Skeletal muscle cell (primary cell): ENCODE results near the gene OR2T33.
"Not testable (repeated sequence)": the region's sequence is repeated elsewhere in the genome, so short reads cannot be mapped to it uniquely, and the experiment has no call there.

Experiments used
- DNase-seq: peaks from one replicate; pipeline ENCODE4 v3.0.0-alpha.2; 2010; ENCODE audit warnings: low read depth
- H3K4me3 ChIP-seq: 2 replicates; pipeline ENCODE4 v1.5.1; 2011; ENCODE audit warnings: low read depth, mild to moderate bottlenecking, control low read depth, low read length, moderate library complexity

The OR2T33 gene, protein sequence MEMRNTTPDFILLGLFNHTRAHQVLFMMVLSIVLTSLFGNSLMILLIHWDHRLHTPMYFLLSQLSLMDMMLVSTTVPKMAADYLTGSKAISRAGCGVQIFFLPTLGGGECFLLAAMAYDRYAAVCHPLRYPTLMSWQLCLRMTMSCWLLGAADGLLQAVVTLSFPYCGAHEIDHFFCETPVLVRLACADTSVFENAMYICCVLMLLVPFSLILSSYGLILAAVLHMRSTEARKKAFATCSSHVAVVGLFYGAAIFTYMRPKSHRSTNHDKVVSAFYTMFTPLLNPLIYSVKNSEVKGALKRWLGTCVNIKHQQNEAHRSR

DNA sequence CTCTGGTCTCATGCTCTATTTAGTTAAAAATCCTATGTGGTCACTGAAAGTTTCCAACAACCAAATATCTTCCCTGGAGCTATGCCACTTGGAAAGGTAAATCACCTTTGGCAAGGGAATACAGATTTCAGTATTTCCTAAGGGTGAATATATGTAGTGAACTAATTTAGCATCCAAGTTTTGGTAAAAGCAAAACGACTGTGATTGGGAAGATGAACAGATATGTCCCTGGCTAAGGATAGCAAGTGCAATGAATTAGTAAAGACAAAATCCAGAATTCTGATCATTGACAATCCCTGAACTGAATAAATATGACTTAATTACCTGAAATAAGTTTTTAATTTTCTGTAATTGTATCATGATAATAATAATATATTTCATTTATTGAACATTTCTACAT, at the start of gene OR2T33:
Gene OR2T33, minus strand, starts transcription at position 101 of the 400 bp plus-strand sequence. CDS start 4,162 bp downstream, outside the sequence.
- no peak for DNase-seq
- no peak within 1 kb of the TSS for H3K4me3 ChIP-seq

DNA sequence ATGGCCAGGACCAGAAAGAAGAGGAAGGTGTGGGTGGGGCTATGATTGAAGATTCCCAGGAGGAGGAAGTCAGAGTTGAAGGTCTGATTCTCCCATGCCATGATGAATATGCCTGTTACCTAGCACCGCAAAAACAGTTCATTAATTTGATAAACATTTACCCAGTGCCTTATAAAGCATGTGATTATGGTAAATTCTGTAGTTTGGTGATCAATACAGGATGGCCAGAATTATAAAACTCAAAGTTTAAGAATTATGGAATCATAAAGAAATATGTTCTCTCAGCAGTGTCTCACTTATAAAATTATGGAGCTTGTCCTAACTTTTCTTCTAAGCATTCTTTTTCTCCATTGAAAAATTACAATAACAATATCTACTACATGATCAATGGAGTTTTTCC, 46.7 kb upstream of the OR2T33 start, which contains the start of gene OR2M7:
Gene OR2M7, minus strand, starts transcription at position 101 of the 400 bp plus-strand sequence. Its CDS starts 0 bp downstream, at position 101.
- H3K4me3 ChIP-seq: no peak within 1 kb of the TSS
- no peak for DNase-seq

DNA sequence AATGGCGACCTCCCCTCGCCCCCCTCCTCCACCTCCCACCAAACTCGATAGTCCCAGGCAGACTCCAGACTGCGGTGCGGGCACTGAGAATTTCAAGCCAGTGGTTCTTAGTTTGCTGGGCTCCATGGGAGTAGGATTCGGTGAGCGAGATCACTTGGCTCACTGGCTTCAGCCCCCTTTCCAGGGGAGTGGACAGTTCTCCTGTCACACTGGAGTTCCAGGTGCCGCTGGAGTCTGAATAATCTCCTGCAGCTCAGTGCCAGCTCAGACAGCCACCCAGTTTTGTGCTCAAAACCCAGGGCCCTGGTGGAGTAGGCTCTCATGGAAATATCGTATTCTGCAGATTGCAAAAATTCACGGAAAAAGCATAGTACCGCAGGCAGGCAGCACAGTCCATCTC, 39.0 kb upstream of the OR2T33 start:
- DNase-seq: no peak
- no peak overlapping the region for H3K4me3 ChIP-seq

DNA sequence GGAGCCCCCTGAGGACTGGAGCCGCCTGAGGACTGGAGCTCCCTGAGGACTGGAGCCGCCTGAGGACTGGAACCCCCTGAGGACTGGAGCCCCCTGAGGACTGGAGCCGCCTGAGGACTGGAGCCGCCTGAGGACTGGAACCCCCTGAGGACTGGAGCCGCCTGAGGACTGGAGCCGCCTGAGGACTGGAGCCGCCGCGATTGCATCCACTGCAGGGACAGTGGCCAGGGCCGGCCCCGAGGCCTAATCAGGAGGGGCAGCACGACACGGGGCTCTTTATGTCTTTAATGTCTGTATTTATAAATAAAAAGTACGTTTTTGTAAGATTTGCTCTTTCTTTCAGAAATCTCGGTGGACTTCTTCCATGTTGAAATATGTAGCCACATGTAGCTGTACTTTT, 29.0 kb upstream of the OR2T33 start:
- DNase-seq, H3K4me3 ChIP-seq: not testable (repeated sequence)

DNA sequence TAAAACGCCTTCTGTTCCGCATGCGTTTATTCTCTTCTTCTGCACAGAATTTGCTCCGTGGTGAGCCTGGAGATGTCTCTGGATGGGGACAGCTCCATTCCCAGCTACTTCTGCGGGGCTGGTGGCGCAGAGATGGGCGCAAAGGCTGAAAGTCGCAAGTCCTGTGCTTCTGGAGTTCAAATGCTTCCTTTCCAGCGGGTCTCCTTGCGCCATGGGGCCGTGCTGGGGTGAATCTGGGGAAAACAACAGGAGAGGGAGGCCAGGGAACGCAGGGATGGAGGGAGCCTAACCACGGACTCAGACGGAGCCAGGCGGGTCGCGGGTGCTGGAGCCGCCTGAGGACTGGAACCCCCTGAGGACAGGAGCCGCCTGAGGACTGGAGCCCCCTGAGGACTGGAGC, 28.3 kb upstream of the OR2T33 start:
- no peak overlapping the region for H3K4me3 ChIP-seq
- no peak for DNase-seq

DNA sequence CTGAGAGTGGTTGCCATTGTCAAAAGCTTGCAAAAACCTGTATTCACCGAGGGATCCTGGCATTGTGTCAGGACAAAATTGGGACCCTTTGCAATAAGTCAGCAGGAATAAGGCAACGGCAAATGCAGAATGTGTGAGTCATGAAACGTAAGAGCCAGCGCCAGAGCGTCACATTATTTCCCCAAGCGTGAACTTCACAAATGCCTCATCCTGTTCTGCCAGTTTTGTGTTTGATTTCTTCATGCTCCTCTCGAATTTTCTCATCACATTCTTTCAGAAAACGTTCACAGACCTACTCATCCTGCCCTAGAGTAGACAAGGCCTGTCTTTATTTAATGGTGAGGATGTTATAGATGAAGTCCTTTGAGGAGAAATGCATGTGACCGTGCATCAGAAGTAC, 27.9 kb upstream of the OR2T33 start:
- H3K4me3 ChIP-seq, DNase-seq: not testable (repeated sequence)

DNA sequence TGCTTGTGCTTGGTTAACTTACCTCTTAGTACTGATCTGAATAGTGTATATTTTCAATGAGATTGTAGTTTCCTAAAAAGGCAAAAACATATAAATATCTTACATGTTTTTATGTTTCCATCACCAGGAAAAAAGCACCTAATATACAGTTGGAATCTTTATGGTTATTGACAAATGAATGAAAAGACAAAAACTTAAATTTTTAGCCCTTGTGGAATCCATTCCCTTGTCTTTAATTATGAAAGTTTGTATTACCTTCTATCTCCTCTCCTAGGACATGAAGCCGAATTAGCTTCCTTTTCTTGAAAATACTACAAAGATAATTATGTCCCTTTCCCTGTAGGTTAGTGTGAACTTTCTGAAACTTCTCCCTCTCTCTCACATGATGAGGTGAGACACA, 25.5 kb upstream of the OR2T33 start, which contains the start of gene OR2T12:
Gene OR2T12, minus strand, starts transcription at position 101 of the 400 bp plus-strand sequence. CDS start 7,846 bp downstream, outside the sequence.
- DNase-seq: no peak
- H3K4me3 ChIP-seq: no peak within 1 kb of the TSS

DNA sequence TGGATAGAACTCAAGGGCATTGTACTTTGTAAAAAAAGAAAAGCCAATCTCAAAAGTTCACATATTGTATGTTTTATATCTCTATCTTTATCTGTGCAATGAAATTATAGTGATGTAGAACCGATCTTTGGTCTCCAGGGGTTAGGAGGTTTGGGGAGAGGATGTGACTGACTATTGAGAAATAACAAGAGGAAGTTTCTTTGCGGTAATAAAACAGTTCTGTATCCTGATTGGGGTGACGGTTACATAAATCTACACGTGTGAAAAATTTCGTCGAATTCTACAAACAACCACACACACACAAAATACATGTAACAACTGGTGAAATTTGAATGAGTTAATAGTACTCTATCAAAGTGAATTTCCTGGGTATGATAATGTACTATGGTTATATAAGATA, 10.6 kb upstream of the OR2T33 start:
- no peak overlapping the region for H3K4me3 ChIP-seq
- no peak for DNase-seq

DNA sequence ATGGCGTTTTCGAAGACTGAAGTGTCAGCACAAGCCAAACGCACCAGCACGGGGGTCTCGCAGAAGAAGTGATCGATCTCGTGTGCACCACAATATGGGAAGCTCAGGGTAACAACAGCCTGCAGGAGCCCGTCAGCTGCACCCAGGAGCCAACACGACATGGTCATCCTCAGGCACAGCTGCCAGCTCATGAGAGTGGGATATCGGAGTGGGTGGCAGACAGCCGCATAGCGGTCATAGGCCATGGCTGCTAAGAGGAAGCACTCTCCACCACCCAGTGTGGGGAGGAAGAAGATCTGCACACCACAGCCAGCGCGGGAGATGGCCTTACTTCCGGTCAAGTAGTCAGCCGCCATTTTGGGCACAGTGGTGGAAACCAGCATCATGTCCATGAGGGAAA, 4.6 kb downstream of the OR2T33 start:
- not testable (repeated sequence) for DNase-seq

DNA sequence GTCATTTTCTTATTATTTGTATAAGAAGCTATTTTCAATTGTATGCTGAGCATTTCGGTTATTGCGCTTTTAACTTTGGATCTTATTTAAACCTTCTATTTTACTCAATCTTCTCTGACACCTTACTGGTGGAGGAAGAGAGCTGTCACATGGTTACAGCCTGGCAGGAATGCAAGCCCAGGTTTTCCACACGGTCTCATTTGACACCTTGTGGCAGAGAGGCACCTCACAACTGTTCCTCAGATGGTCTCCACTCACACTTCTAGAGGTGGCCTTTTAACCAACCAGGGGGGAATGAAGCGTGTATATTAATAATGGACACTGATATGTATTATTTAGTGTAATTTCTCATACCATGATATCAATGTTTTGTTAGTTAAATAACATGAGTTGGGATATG, 9.6 kb downstream of the OR2T33 start:
- H3K4me3 ChIP-seq: no peak overlapping the region
- DNase-seq: no peak

More for the DNA sequence above, 4.6 kb downstream of the OR2T33 start:
- not testable (repeated sequence) for H3K4me3 ChIP-seq

DNA sequence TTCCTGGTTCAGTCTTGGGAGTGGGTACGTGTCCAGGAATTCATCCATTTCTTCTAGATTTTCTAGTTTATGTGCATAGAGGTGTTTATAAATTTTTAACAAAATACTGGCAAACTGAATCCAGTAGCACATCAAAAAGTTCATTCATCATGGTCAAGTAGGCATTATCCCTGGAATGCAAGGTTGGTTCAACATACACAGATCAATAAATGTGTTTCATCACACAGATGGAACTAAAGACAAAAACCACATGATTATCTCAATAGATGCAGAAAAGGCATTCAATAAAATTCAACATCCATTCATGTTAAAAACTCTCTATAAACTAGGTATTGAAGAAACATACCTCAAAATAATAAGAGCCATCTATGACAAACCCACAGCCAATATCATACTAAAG, 18.5 kb downstream of the OR2T33 start:
- DNase-seq, H3K4me3 ChIP-seq: not testable (repeated sequence)

DNA sequence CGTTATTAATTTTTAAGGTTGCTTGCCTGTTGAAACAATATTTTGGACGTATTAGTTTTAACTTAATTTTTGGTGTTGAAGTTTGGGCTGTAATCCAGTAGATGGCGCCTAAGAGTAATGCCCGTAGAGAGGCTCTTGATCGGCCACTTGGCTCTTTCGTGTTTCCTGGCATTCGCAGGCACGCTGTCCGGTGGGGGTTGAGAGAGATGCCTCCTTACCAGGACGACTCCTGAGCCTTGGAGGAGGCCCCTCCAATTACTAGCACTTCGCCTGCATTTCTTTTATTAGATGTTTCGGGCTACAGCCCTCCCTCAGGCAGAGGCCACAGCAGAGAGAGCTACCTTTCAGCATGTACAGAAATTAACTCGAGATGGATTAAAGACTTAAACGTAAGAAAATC, 34.6 kb downstream of the OR2T33 start:
- no peak overlapping the region for H3K4me3 ChIP-seq
- no peak for DNase-seq

DNA sequence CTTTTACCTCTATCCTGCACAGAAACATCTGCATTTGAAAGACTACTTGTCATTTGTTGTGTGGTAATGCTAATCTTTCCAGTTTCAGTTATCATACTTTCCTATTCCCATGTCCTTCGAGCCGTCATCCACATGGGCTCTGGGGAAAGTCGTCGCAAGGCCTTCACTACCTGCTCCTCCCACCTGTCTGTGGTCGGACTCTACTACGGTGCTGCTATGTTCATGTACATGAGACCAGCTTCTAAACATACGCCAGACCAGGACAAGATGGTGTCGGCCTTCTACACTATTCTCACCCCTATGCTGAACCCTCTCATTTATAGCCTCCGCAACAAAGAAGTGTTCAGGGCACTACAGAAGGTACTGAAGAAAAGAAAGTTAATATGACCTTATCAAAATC, 38.3 kb downstream of the OR2T33 start:
- no peak for DNase-seq
- H3K4me3 ChIP-seq: no peak overlapping the region

DNA sequence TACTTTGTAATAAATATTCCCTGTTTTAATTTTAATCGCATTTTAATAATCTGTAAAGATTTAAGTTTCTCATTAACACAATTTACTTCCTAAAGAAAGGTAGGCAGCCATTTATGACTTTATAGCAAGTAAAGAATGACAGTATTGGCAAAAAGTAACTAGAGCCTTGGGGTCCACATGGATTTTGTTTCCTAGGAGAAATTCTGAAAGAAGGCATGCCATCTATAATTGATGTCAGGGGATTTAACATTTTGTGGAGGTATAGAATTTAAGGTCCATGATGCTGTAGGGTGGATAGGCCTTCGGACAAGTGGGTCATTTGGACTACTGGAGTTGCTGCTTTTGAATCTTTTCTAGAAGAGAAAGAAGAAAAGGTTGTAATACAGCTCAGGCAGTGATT, 46.7 kb downstream of the OR2T33 start, which contains the start of gene OR2M4:
Gene OR2M4, plus strand, starts transcription at position 301 of the 400 bp plus-strand sequence. CDS start 7,512 bp downstream, outside the sequence.
- no peak within 1 kb of the TSS for H3K4me3 ChIP-seq

DNA sequence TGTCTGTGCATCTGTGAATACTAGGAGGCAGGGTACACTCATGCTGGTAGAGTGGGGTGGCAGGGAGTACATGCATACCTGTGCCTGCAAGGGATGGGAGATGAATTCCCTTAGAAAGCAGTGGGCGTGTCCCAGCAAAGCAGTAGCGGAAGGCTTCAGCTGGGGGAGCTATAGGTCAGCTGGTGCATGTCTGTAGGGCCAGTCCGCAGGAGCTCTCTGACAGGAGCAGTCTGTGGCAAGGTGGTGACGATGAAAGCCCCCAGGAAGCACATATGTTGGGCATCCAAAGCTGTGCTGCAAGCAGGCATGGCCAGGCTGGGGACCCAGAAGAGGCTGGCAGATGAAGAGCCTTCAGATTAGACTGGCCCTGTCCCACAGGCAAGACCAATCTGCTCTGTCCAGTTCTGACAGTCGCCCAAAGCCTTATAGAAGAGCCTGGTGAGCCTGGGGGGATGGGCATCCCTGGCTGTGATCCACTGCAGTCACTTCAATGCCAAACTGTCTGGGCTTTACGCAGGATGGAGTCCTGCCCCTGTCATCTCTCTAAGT, 48.3 kb downstream of the OR2T33 start:
- no peak overlapping the region for H3K4me3 ChIP-seq
- no peak for DNase-seq

More for the DNA sequence above, 46.7 kb downstream of the OR2T33 start, which contains the start of gene OR2M4:
- no peak for DNase-seq

DNA sequence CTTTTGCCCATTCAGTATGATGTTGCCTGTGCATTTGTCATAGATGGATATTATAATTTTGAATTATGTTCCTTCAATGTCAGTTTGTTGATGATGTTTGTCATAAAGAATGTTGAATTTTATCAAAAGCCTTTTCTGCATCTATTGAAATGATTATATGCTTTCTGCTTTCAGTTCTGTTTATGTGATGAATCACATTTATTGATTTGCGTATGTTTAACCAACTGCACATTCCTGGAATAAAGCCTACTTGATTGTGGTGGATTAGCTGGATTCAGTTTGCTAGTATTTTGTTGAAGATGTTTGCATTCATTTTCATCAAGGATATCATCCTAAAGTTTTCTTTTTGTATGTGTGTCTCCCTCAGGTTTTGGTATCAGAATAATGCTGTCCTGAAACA, 52.2 kb downstream of the OR2T33 start:
- no peak for DNase-seq
- no peak overlapping the region for H3K4me3 ChIP-seq
